OCI-LY3 (cell line): ENCODE measurements around the gene DISP1.

Experiments
- H2AFZ ChIP-seq: fragments of 200-600, 300-600 bp; shearing (Covaris generic); 2 replicates; pipeline ENCODE4 v1.6.0; 2014; ENCODE audit warnings: antibody characterized with exemption, low read depth, low read length
- H3K27ac ChIP-seq: fragments of 200-600, 300-600 bp; sonication (generic); 2 replicates; pipeline ENCODE4 v1.5.1; 2014; ENCODE audit warnings: mild to moderate bottlenecking, low read length, moderate library complexity, mixed read lengths
- H3K27me3 ChIP-seq: fragments of 200-600, 300-600 bp; sonication (generic); 2 replicates; pipeline ENCODE4 v1.6.1; 2014; ENCODE audit warnings: low read depth, low read length, mixed read lengths
- H3K36me3 ChIP-seq: fragments of 200-600, 300-600 bp; sonication (generic); replicated peaks from 2 replicates; pipeline ENCODE3; 2014; ENCODE audit warnings: low read depth, low read length, mixed read lengths
- H3K4me1 ChIP-seq: fragments of 300-600, 200-600 bp; sonication (generic); 2 replicates; pipeline ENCODE4 v1.6.1; 2014; ENCODE audit warnings: low read length, mixed read lengths
- H3K4me2 ChIP-seq: fragments of 200-600, 300-600 bp; sonication (generic); 2 replicates; pipeline ENCODE4 v1.6.1; 2014; ENCODE audit warnings: low read length, mixed read lengths
- H3K4me3 ChIP-seq: fragments of 300-600, 200-600 bp; sonication (generic); 2 replicates; pipeline ENCODE4 v1.5.1; 2014; ENCODE audit warnings: antibody characterized with exemption, mild to moderate bottlenecking, low read length, moderate library complexity
- H3K79me2 ChIP-seq: fragments of 300-600, 200-600 bp; shearing (Covaris generic); 2 replicates; pipeline ENCODE4 v1.6.1; 2014; ENCODE audit warnings: mild to moderate bottlenecking, low read length, mixed read lengths
- H3K9ac ChIP-seq: fragments of 300-600, 200-600 bp; shearing (Covaris generic); 2 replicates; pipeline ENCODE4 v1.6.0; 2014; ENCODE audit warnings: mild to moderate bottlenecking, low read length, moderate library complexity
- H3K9me3 ChIP-seq: fragments of 200-600, 300-600 bp; shearing (Covaris generic); 2 replicates; pipeline ENCODE4 v1.6.1; 2014; ENCODE audit warnings: low read length, mixed read lengths; ENCODE audit not compliant: insufficient read depth
- H4K20me1 ChIP-seq: fragments of 200-600, 300-600 bp; sonication (generic); 2 replicates; pipeline ENCODE4 v1.6.1; 2016; ENCODE audit warnings: low read length, mixed read lengths; ENCODE audit not compliant: insufficient read depth
- EZH2phosphoT487 ChIP-seq: fragments of 200-600 bp; shearing (Covaris generic); IDR thresholded peaks from 2 replicates; pipeline ENCODE4 v1.6.1; 2018; ENCODE audit warnings: antibody characterized with exemption, mixed run types, low read depth
- TF ChIP-seq, protein P1 (sequence below): fragments of 200-600, 300-600 bp; sonication (generic); IDR thresholded peaks from 2 replicates; pipeline ENCODE4 v1.5.1; 2014; ENCODE audit warnings: antibody characterized with exemption, low read length, low read depth

Gene DISP1

DNA sequence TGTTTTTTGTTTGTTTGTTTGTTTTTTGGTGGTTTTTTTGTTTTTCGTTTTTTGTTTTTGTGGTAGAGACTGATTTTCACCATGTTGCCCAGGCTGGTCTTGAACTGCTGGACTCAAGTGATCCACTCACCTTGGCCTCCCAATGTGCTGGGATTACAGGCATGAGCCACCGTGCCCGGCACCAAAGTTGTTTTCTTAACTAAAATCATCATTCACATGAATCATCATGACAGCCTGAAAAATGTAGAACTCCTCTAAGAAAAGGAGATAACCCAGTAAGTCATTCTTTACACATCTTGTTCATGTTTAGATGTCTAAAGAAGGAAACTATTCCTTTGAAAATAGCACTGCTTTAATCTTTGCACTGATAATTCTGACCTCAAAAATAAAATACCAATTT, 37.5 kb downstream of the DISP1 start:
- TF ChIP-seq EZH2phosphoT487 = no peak
- TF ChIP-seq, protein P1, sequence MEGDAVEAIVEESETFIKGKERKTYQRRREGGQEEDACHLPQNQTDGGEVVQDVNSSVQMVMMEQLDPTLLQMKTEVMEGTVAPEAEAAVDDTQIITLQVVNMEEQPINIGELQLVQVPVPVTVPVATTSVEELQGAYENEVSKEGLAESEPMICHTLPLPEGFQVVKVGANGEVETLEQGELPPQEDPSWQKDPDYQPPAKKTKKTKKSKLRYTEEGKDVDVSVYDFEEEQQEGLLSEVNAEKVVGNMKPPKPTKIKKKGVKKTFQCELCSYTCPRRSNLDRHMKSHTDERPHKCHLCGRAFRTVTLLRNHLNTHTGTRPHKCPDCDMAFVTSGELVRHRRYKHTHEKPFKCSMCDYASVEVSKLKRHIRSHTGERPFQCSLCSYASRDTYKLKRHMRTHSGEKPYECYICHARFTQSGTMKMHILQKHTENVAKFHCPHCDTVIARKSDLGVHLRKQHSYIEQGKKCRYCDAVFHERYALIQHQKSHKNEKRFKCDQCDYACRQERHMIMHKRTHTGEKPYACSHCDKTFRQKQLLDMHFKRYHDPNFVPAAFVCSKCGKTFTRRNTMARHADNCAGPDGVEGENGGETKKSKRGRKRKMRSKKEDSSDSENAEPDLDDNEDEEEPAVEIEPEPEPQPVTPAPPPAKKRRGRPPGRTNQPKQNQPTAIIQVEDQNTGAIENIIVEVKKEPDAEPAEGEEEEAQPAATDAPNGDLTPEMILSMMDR = no peak
- H3K79me2 ChIP-seq = no peaks in the 10 kb centered on the region

DNA sequence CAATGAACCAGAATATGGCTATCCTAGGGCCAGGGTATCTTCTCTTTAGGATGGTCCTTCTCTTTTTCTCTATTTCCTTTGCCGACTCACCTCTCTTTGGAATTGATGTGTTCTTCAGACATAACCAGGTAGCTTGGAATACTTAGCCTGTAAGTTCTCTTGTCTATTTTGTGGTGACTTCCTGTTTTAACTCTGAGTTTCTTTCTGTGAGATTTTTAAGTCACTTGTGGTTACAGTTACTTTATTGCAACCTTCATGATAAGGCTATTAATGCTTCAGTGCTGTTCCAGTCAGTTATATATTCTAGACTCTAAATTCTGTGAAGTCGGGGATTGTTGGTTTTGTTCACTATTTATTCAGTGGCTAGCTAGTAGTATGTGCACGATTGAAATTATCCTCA, 46.2 kb downstream of the DISP1 start:
- H3K36me3 ChIP-seq = no peaks in the 10 kb centered on the region
- H3K27me3 ChIP-seq = no peaks in the 10 kb centered on the region
- H3K4me2 ChIP-seq = no peak overlapping the region
- no peaks in the 10 kb centered on the region for H4K20me1 ChIP-seq
- no peaks in the 10 kb centered on the region for H3K9me3 ChIP-seq
- H3K9ac ChIP-seq = no peak overlapping the region
- no peaks in the 10 kb centered on the region for H3K4me1 ChIP-seq
- no peak overlapping the region for H3K4me3 ChIP-seq
- TF ChIP-seq, protein P1 = no peak
- no peak for TF ChIP-seq EZH2phosphoT487
- H3K79me2 ChIP-seq = no peaks in the 10 kb centered on the region
- H2AFZ ChIP-seq = no peak overlapping the region
- H3K27ac ChIP-seq = no peak overlapping the region

More for the DNA sequence above, 37.5 kb downstream of the DISP1 start:
- Histone ChIP-seq H3K9ac (no peak overlapping the region), H3K4me2 (no peak overlapping the region), H2AFZ (no peak overlapping the region), H3K27me3 (no peaks in the 10 kb centered on the region), H4K20me1 (no peaks in the 10 kb centered on the region), H3K36me3 (no peaks in the 10 kb centered on the region), H3K4me3 (no peak overlapping the region), H3K9me3 (no peaks in the 10 kb centered on the region), H3K4me1 (no peaks in the 10 kb centered on the region), H3K27ac (no peak overlapping the region)
